BE2C (cell line): Measurements from ENCODE around the gene CBARP.

ENCODE experiments used
- DNase-seq: peaks from one replicate; pipeline ENCODE4 v3.0.0-alpha.2; 2020
- H3K27me3 ChIP-seq: fragments of 250-450 bp; sonication (Bioruptor Pico); 2 replicates; pipeline ENCODE4 v1.5.1; 2020; ENCODE audit warnings: mild to moderate bottlenecking
- H3K36me3 ChIP-seq: fragments of 250-450 bp; sonication (Bioruptor Pico); 2 replicates; pipeline ENCODE4 v1.5.1; 2020; ENCODE audit warnings: mild to moderate bottlenecking
- H3K4me1 ChIP-seq: fragments of 250-450 bp; sonication (Bioruptor Pico); 2 replicates; pipeline ENCODE4 v1.5.1; 2020
- H3K4me3 ChIP-seq: 2 replicates; pipeline ENCODE4 v1.5.1; 2011; ENCODE audit warnings: low read depth, low read length
- H3K9me3 ChIP-seq: fragments of 250-450 bp; sonication (Bioruptor Pico); 2 replicates; pipeline ENCODE4 v1.5.1; 2020
- CTCF ChIP-seq: IDR thresholded peaks from 2 replicates; pipeline ENCODE4 v1.5.1; 2012; ENCODE audit warnings: mild to moderate bottlenecking, low read depth, low read length

CBARP gene

DNA sequence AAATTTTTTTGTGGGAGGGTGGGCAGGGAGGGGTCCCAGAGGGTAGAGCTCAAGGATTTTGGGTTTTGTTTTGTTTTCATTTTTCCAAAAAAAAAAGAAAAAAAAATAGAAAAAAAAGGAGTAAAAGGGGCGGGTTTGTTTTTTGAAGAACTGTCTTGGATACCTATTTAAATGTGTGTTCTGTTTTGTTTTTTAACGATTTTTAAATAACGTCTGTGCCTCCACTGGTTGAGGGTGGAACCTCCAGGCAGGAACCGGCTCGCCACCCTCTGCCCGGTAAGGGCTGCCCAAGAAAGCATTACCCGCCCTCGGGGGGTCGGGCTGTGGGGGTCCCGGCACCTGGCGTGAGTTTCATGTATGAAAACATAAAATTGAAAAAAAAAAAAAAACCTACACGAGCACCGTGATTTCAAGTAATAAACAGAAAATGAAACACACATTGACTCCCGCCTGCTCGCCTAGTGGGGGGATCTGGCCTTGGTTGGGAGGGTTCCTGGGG lies 21.0 kb upstream of the CBARP start:
- no peak for DNase-seq
- peaks cover 44% of the 10 kb centered on the region for H3K36me3 ChIP-seq

DNA sequence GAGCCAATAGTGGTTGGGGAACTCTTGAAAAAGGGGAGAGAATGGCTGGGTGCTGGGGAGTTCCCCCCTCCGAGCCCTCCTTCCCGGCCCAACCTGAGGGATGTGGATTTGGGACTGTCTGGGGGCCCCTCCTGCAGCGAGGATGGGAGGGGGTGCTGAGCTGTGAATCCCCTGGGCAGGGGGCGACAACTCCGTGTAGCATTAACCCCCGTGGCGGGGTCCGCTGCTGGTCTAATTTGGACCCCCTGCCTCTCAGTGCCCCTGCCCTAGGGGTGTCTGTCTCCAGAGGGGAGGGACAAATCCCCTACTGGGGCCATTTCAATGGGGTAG lies 20.3 kb upstream of the CBARP start:
- Histone ChIP-seq H3K4me3 (no peak overlapping the region), H3K36me3 (peaks cover 49% of the 10 kb centered on the region), H3K9me3 (no peaks in the 10 kb centered on the region), H3K27me3 (no peaks in the 10 kb centered on the region), H3K4me1 (peaks cover 42% of the 10 kb centered on the region)
- no peak for TF ChIP-seq CTCF
- no peak for DNase-seq

More for the DNA sequence above, 21.0 kb upstream of the CBARP start:
- Histone ChIP-seq H3K9me3 (no peaks in the 10 kb centered on the region), H3K4me1 (peaks cover 40% of the 10 kb centered on the region), H3K4me3 (no peak overlapping the region), H3K27me3 (no peaks in the 10 kb centered on the region)
- no peak for TF ChIP-seq CTCF

- Histone ChIP-seq H3K27me3 (no peaks in the 10 kb centered on the region), H3K9me3 (no peaks in the 10 kb centered on the region), H3K4me1 (peaks cover 37% of the 10 kb centered on the region), H3K36me3 (peaks cover 49% of the 10 kb centered on the region), H3K4me3 (no peak overlapping the region)
- no peak for DNase-seq
- TF ChIP-seq CTCF, result no peak
These were observed 19.8 kb upstream of the CBARP start for GRCh38 chr19:1257475-1258162.

DNA sequence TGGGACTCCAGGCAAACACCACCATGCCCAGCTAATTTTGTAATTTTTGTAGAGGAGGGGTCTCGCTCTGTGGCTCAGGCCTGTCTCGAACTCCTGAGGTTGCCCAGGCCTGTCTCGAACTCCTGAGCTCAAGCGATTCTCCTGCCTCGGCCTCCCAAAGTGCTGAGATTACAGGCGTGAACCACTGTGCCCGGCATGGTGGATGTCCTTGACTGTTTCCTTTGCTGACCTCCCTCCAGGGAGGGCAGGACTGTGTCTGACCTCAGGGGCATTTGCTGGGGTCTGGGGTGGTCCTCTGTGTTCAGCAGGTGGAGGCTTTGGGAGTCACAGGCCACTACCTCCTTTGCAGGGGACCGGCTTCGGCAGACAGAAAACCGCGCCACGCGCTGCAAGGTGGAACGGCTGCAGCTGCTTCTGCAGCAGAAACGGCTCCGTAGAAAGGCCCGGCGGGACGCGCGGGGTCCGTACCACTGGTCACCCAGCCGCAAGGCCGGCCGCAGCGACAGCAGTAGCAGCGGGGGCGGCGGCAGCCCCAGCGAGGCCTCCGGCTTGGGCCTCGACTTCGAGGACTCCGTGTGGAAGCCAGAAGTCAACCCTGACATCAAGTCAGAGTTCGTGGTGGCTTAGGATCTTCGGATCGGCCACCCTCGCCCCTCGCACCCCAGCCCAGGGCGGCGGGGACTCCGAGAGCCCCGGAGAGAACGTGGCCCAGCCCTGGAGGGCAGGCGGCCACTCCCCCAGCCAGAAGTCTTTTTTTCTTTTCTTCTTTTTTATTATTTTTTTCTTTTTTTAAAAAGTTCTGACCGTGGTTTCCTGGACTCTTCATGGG lies 19.1 kb upstream of the CBARP start:
- Histone ChIP-seq H3K4me3 (no peak overlapping the region), H3K36me3 (peaks cover 50% of the 10 kb centered on the region), H3K9me3 (no peaks in the 10 kb centered on the region), H3K4me1 (peaks cover 30% of the 10 kb centered on the region), H3K27me3 (no peaks in the 10 kb centered on the region)
- DNase-seq, result no peak
- TF ChIP-seq CTCF, result no peak

- Histone ChIP-seq H3K9me3 (no peaks in the 10 kb centered on the region), H3K36me3 (peaks cover 61% of the 10 kb centered on the region), H3K27me3 (no peaks in the 10 kb centered on the region), H3K4me3 (no peak overlapping the region), H3K4me1 (peaks cover 23% of the 10 kb centered on the region)
- TF ChIP-seq CTCF, result no peak
- no peak for DNase-seq
These were observed 17.7 kb upstream of the CBARP start for GRCh38 chr19:1255186-1256161.
